KOPT-K1 (cell line): ENCODE measurements around the gene HTR1D.
"Not testable (repeated sequence)": the region's sequence is repeated elsewhere in the genome, so short reads cannot be mapped to it uniquely, and the experiment has no call there.

Source experiments
- H3K27ac ChIP-seq: fragments of 200-600 bp; sonication (generic); 2 replicates; pipeline ENCODE4 v1.5.1; 2016; ENCODE audit warnings: antibody characterized with exemption, mild to moderate bottlenecking, low read depth, low read length; ENCODE audit not compliant: poor library complexity, severe bottlenecking
- H3K36me3 ChIP-seq: fragments of 200-600 bp; sonication (generic); 2 replicates; pipeline ENCODE4 v1.5.1; 2017; ENCODE audit warnings: antibody characterized with exemption, mild to moderate bottlenecking, low read length, moderate library complexity; ENCODE audit not compliant: insufficient read depth
- H3K9me3 ChIP-seq: fragments of 200-600 bp; sonication (generic); 2 replicates; pipeline ENCODE4 v1.5.1; 2017; ENCODE audit warnings: antibody characterized with exemption, low read length, mild to moderate bottlenecking; ENCODE audit not compliant: insufficient read depth, poor library complexity, severe bottlenecking

HTR1D gene

DNA sequence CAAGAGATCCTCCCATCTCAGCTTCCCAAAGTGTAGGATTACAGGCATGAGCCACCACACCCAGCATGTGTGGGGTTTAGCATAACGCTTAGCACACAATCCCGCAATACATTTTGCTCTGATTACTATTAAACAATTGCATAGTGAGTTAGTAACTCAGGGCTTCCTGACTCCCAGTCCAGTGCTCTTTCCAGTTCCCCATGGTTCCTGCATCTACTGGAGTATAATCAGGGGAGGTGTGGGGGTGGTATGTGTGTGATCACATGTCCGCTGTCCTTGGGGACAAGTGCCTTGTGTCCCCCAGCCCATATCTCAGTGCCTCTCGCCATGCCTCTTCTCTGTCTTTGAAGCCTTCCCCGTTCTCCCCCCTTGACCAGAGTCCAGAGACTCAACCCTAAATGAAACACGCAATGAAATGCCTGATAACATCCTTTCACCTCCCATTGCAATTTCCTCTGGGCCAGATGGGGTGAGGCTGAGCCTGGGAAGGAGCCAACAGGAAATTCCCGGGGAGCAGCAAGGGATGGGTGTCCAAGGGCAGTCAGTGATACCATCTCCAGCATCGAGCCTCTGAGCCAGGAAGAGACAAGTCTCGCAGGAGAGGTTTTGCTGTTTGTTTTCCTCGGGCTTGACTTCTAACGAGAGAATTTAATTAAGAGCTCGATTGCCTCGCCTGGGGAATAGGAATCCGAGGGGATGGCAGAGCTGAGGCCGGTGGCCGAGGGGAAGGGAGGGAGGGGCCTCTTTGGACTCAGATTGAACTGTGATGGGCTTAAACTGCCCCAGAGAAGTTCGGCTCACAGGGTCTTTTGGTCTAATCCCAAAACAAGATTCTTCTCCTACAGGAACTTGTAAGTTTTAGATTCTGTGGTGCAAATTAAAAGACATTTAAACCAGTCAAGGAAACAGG, 7.7 kb upstream of the HTR1D start:
- peaks cover 5% of the 10 kb centered on the region for H3K9me3 ChIP-seq
- no peaks in the 10 kb centered on the region for H3K36me3 ChIP-seq
- no peak overlapping the region for H3K27ac ChIP-seq

DNA sequence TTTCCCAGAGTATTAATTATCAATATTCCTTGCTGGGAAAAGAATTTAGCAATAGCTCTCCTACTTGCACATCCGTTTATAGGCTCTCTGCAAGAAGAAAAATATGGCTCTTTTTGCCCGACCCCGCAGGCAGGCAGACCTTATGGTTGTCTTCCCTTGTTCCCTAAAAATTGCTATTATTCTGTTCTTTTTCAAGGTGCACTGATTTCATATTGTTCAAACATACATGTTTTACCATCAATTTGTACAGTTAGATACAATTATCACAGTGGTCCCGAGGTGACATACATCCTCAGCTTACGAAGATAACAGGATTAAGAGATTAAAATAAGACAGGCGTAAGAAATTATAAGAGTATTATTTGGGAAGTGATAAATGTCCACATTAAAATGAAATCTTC, 6.7 kb upstream of the HTR1D start:
- not testable (repeated sequence) for H3K27ac ChIP-seq, H3K9me3 ChIP-seq

DNA sequence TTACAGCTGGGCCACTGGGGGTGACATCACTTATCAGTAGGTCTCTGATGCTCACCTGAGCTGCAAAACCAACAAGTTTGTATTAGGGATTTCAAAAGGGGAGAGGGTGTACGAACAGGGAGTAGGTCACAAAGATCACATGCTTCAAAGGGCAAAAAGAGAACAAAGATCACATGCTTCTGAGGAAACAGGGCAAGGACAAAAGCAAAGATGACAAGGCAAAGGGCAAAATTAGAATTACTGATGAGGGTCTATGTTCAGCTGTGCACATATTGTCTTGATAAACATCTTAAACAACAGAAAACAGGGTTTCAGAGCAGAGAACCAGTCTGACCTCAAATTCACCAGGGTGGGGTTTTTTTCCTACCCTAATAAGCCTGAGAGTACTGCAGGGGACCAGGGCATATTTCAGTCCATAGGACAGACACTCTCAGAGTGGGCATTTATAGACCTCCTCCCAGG, 6.2 kb upstream of the HTR1D start:
- H3K36me3 ChIP-seq, H3K27ac ChIP-seq, H3K9me3 ChIP-seq: not testable (repeated sequence)

More for the DNA sequence above, 6.7 kb upstream of the HTR1D start:
- H3K36me3 ChIP-seq: not testable (repeated sequence)

DNA sequence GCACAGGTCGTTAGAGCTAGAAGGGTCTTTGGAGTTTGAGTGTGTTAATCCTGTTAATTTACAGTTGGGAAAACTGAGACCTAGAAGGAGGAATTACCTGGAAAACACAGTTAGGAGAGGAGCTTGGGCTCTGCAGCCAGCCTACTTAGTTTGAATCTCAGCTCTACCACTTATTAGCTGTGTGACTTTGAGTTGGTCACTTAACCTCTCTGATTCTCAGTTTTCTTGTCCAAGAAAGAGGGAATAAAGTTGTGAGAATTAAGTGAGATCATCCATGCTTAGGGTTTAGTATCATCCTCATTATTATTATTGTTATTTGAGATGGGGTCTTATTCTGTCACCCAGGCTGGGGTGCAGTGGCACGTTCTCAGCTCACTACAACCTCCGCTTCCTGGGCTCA, 5.4 kb upstream of the HTR1D start:
- H3K27ac ChIP-seq: no peak overlapping the region
- H3K36me3 ChIP-seq: no peaks in the 10 kb centered on the region
- H3K9me3 ChIP-seq: peaks cover 5% of the 10 kb centered on the region

DNA sequence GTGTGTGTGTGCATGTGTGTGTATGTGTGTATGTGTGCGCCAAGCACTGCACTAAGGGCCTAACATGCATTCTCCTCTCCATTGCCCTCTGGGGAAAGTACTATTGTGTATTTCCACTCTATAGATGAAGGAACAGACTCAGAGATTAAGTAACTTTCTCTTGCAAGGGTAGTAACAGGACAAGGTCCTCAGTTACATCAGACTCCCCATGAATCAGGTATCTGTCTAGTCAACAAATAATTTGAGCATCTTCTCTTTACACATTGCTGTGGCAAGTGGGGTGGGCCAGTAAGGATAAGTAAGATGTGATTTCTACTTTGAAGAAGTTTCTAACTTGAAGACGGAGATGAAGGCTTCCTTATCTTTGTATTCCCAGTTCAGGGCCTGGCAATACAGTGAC, 5.0 kb upstream of the HTR1D start:
- Histone ChIP-seq H3K36me3 (no peaks in the 10 kb centered on the region), H3K27ac (no peak overlapping the region)

DNA sequence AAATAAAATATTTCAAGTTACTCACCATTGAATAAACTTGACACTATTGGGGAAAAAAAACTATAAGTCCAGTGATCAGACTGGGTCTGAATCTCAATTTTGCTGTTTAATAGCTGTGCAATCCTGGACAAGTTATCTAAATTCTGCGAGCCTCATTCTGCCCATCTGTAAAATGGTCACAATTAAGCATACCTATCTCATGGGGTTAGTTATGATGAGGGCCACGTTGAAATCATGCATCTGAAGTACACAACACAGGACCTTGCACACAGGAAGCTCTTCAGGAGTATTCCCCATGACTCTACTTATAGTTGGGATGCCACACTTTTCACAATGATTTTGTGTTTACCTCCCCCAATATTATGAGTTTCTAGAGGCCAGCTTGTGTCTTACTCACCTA, 3.8 kb upstream of the HTR1D start:
- H3K27ac ChIP-seq: no peak overlapping the region
- no peaks in the 10 kb centered on the region for H3K36me3 ChIP-seq
- peaks cover 5% of the 10 kb centered on the region for H3K9me3 ChIP-seq

More for the DNA sequence above, 5.0 kb upstream of the HTR1D start:
- H3K9me3 ChIP-seq: peaks cover 5% of the 10 kb centered on the region

DNA sequence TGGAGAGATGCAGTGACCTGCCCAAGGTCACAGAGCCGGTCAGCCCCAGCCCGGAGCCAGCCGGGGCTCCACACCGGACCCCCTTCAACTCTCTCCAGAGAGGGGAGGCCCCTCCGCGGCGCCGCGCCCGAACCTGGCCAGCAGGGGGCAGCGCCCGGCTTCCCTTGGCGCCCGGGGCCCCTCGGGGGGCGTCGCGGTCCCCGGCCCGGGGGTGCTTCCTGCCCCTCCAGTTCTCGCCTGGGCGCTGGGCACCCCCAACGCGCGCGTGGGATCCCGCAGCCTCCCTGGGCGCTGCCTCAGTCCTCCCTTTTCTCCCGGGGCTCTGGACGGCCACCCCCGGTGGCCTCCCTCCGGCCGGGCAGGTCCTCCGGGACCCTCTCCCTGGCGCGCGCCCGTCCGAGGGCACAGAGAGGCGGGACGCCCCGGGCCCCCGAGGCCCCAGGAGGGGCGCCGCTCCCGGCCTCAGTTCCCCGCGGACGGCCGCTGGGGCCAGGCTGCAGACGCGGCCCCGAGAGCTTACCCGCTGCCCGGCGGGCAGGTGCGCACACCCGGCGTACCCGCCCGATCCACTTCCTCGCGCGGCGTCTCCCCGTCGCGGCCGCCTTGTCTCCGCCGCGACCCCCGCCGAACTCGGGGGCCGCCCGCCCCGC, 406 bp downstream of the HTR1D start:
- no peaks in the 10 kb centered on the region for H3K9me3 ChIP-seq
- H3K36me3 ChIP-seq: no peaks in the 10 kb centered on the region
- H3K27ac ChIP-seq: no peak overlapping the region

DNA sequence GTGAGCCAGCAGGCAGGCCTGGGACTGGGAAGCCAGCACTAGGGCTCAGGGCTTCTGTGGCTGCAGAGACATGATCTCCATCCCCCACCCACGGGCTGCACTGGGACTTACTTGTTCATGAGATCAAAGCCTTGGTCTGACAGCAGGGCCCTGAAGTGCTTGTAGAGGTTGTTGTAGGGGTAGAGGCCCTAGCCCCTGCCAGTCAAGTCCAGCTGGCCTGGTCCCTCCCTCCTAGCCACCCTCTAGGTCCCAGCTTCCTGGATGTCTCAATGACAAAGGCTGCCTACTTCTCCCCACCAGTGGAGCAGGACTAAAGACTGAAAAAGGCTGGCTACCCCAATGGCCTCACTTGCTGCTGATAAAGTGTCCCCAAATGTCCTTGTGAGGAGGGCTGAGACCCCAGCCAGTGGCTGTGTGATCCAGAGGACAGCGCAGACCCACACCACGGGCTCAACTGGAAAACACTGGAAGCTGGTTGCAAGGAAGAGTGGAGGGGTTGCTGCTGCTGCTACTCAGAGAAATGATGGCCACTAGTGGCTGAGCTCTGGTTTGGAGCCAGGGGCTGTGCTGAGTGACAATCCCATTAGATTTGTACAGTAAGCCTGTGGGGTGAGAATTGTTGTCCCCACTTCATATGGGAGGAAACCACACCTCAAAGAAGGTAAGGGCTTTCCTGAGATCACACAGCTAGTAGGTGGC, 1.4 kb downstream of the HTR1D start:
- Histone ChIP-seq H3K27ac (no peak overlapping the region), H3K9me3 (no peaks in the 10 kb centered on the region), H3K36me3 (no peaks in the 10 kb centered on the region)

DNA sequence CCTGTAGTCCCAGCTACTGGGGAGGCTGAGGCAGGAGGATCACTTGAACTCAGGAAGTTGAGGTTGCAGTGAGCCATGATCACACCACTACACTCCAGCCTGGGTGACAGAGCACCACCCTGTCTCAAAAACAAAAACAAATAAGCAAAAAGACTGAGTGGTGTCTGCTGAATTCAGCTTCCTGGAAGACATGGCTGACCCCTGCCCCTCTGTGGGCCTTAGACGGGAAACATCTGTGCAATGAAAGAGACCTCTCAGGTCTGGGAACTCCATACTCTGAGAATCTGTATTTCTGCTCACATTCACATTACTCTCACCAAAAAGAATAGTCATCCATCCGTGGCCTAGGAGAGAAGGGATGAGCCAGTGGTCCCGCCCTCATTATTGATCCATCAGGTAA, 2.0 kb downstream of the HTR1D start:
- H3K36me3 ChIP-seq: no peaks in the 10 kb centered on the region
- no peak overlapping the region for H3K27ac ChIP-seq
- no peaks in the 10 kb centered on the region for H3K9me3 ChIP-seq

DNA sequence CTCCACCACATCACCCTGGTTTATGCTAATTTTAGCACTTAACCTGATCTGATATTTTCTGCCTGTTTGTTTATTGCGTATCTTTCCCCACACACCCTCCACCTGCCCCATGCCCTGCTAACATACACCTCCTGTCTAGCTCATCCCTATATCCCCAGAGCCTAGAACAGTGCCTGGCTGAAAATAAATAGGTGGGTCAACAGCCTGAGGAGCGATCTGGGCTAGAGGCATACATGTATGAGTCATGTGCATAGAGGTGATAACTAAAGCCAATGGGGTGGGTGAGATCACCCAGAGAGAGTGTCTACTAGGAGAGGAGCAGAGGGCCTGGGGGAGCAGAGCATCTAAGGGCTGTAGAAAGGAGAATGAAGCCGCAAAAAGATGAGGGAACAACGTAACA, 2.7 kb downstream of the HTR1D start:
- H3K9me3 ChIP-seq: no peaks in the 10 kb centered on the region
- H3K36me3 ChIP-seq: no peaks in the 10 kb centered on the region
- H3K27ac ChIP-seq: no peak overlapping the region

DNA sequence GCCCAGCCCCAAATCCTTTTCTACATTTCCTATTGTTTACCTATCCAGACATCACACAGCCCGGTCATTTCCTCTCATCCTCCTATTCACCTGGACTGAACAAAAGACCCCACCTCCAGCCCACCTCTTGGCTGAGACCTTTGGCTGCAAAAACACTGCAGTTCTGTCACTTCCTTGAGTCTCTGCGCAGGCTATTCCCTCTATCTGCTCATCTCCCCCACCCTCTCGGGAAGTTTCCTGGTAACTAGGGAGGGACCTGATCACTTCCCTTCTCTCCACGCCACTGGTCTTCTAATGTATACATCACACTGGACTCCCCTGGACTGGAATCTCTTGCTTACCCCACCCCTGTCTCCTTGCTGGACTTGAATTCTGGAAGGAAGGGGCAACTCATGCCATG, 5.3 kb downstream of the HTR1D start:
- H3K9me3 ChIP-seq: no peaks in the 10 kb centered on the region
- H3K27ac ChIP-seq: no peak overlapping the region

DNA sequence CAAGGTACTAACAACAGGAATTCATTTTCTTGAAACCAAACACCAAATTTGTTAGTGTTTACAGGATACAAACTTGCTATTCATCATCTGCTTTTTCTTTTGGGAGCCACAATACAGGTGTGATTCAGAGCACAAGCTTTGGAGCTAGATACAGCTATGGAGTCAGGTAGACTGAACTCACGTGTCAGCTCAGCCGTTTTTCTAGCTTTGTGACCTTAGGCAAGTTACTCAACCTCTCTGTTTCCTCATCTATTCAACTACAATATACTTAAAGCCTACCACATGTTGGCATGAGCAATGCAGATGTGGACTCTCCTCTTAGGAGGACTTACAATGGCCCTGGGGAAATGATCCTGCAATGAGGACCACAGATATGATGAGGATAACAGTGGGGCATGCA, 6.3 kb downstream of the HTR1D start:
- Histone ChIP-seq H3K9me3 (no peaks in the 10 kb centered on the region), H3K27ac (no peak overlapping the region), H3K36me3 (no peaks in the 10 kb centered on the region)

More for the DNA sequence above, 5.3 kb downstream of the HTR1D start:
- no peaks in the 10 kb centered on the region for H3K36me3 ChIP-seq

DNA sequence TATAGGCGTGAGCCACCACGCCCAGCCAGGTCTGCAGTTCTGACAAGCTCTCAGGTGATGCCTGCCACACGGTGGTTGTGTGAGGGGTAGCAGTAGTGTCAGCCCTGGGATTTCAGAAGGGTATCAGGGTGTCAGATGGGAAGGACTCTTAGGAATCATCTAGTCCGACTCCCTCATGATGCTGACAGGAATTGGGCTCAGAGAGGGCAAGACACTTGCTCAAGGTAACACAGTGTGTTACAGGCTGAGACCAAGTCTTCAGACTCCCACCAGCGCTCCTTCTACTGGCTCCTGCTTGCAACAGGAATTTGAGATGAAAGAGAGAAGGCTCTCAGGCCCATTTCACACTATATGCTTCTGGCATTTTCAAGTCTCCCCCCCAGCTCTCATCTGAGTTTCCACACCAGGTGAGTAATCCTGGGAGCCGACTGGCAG, 6.9 kb downstream of the HTR1D start:
- no peaks in the 10 kb centered on the region for H3K36me3 ChIP-seq
- no peaks in the 10 kb centered on the region for H3K9me3 ChIP-seq
- H3K27ac ChIP-seq: no peak overlapping the region

DNA sequence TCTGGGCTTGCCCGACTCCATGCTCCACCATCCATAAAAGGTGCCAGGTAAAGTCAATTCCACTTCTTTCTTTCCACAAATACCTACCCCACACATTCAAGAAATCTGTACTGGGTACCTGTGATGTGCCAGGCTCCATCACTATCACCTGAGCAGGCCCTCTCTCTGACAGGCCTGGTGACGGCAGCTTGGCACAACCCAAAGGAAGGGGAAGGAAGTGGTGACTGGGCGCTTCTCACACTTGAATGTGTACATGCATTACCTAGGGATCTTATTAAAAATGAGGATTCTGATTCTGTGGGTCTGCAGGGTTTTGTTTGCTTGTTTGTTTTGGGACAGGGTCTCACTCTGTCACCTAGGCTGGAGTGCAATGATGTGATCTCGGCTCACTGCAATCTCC, 7.5 kb downstream of the HTR1D start:
- H3K36me3 ChIP-seq: no peaks in the 10 kb centered on the region
- no peak overlapping the region for H3K27ac ChIP-seq
- H3K9me3 ChIP-seq: no peaks in the 10 kb centered on the region

DNA sequence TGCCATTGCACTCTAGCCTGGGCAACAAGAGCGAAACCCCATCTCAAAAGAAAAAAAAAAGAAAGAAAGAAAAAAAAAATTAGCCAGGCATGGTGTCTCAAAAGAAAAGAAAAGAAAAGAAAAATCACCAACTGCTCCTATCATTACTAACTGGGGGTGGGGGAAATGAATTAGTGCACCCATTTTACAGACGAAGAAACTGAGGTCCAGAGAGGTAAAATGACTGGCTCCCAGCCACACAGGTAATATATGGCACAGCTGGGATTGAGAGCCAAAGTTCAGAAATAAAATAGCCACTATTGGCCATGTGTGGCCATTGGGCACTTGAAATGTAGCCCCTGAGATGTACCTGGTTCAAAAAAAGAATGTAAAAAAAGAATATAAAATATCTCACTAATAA, 8.8 kb downstream of the HTR1D start:
- Histone ChIP-seq H3K27ac (no peak overlapping the region), H3K9me3 (peaks cover 4% of the 10 kb centered on the region), H3K36me3 (no peaks in the 10 kb centered on the region)
